GM18508 (cell line): ENCODE measurements around the gene PSD2.

ENCODE experiments used
- ATAC-seq: cut with Tn5 transposase; IDR thresholded peaks from one replicate; pipeline ENCODE4 v1.9.1; 2021; ENCODE audit warnings: moderate number of reproducible peaks; ENCODE audit not compliant: insufficient read depth, unreplicated experiment

Gene PSD2

GRCh38 chr5:139763280-139763929 is 32.2 kb upstream of the PSD2 start:
- no peak for ATAC-seq

- no peak for ATAC-seq
Measured at GRCh38 chr5:139763930-139764791, 31.4 kb upstream of the PSD2 start.

- ATAC-seq = no peak
Measured at GRCh38 chr5:139764886-139765408, 30.7 kb upstream of the PSD2 start.

- ATAC-seq = no peak
Measured at GRCh38 chr5:139765409-139766217, 30.0 kb upstream of the PSD2 start.

- ATAC-seq = no peak
Measured at GRCh38 chr5:139767960-139768359, 27.6 kb upstream of the PSD2 start.

GRCh38 chr5:139768807-139769465 is 26.7 kb upstream of the PSD2 start:
- ATAC-seq = no peak

- ATAC-seq = no peak
Measured at GRCh38 chr5:139769477-139769876, 26.1 kb upstream of the PSD2 start.

GRCh38 chr5:139770722-139771121 is 24.9 kb upstream of the PSD2 start:
- no peak for ATAC-seq

- ATAC-seq = no peak
Measured at GRCh38 chr5:139772089-139772791, 23.4 kb upstream of the PSD2 start.

- ATAC-seq = no peak
Measured at GRCh38 chr5:139772927-139773690, 22.5 kb upstream of the PSD2 start.

- no peak for ATAC-seq
Measured at GRCh38 chr5:139774980-139775661, 20.5 kb upstream of the PSD2 start.

- no peak for ATAC-seq
Measured at GRCh38 chr5:139775872-139776271, 19.7 kb upstream of the PSD2 start.

GRCh38 chr5:139776861-139777260 is 18.7 kb upstream of the PSD2 start:
- no peak for ATAC-seq

GRCh38 chr5:139783436-139783965 is 12.1 kb upstream of the PSD2 start:
- no peak for ATAC-seq

GRCh38 chr5:139784488-139784887 is 11.1 kb upstream of the PSD2 start:
- ATAC-seq = no peak

- no peak for ATAC-seq
Measured at GRCh38 chr5:139787257-139787567, 8.4 kb upstream of the PSD2 start.

GRCh38 chr5:139787568-139788293 is 7.9 kb upstream of the PSD2 start:
- no peak for ATAC-seq
